Measurements from ENCODE around the gene CLTRN. TPM values are rescaled to one million over a fixed set of nuclear protein-coding genes. Genes with fewer than 3 reads are reported as not detected.
A peak's percentile ranks its signal among the peaks of the same experiment; 100 is the strongest.

CLTRN gene
- total RNA-seq, 1 donor from 2014 or later: not detected

GRCh38 chrX:15579778-15580747, 84.5 kb downstream of the CLTRN start:
- DNase-seq (ENCODE audit: low read depth, low spot score): peak; percentile 56

Other genes starting within 250 kb of the CLTRN start
- gene PIR, start 171.5 kb downstream of the CLTRN start, total RNA-seq: 127 and 141 TPM in 2 replicates
- 208 and 209 TPM in 2 replicates for gene BMX, start 164.0 kb downstream of the CLTRN start, total RNA-seq
- gene ACE2, start 63.8 kb downstream of the CLTRN start, total RNA-seq: 0.07 TPM in 1 of 2 replicates, not detected in the other
- 1.3 and 3.5 TPM in 2 replicates for gene CA5B, start 73.5 kb upstream of the CLTRN start, total RNA-seq
- gene ZRSR2, start 125.7 kb upstream of the CLTRN start, total RNA-seq: 2.2 and 2.6 TPM in 2 replicates
- gene AP1S2, start 190.0 kb upstream of the CLTRN start, total RNA-seq: 57.5 and 60.4 TPM in 2 replicates